MM.1S (cell line): ENCODE measurements around the gene EGLN3.

ENCODE experiments used
- DNase-seq: peaks from one replicate; pipeline ENCODE4 v3.0.0-alpha.2; 2015
- H2AFZ ChIP-seq: fragments of 300-600 bp; sonication (generic); 2 replicates; pipeline ENCODE4 v1.6.0; 2016; ENCODE audit warnings: antibody characterized with exemption, low read length
- H3F3A ChIP-seq: fragments of 300-600 bp; sonication (generic); 2 replicates; pipeline ENCODE4 v1.6.1; 2016; ENCODE audit warnings: mild to moderate bottlenecking, antibody characterized with exemption, low read length, moderate library complexity, mixed read lengths; ENCODE audit not compliant: insufficient read depth
- H3K27ac ChIP-seq: fragments of 300-600 bp; sonication (generic); 2 replicates; pipeline ENCODE4 v1.5.1; 2016; ENCODE audit warnings: mild to moderate bottlenecking, low read length
- H3K27me3 ChIP-seq: fragments of 300-600 bp; sonication (generic); replicated peaks from 2 replicates; pipeline ENCODE4 v1.6.0; 2016; ENCODE audit warnings: low read length; ENCODE audit not compliant: insufficient read depth
- H3K36me3 ChIP-seq: fragments of 300-600 bp; sonication (generic); replicated peaks from 2 replicates; pipeline ENCODE4 v1.6.1; 2016; ENCODE audit warnings: mild to moderate bottlenecking, low read length, mixed read lengths; ENCODE audit not compliant: insufficient read depth
- H3K4me1 ChIP-seq: fragments of 300-600 bp; sonication (generic); 2 replicates; pipeline ENCODE4 v1.6.1; 2016; ENCODE audit warnings: low read length, mixed read lengths
- H3K4me2 ChIP-seq: fragments of 300-600 bp; sonication (generic); 2 replicates; pipeline ENCODE4 v1.6.0; 2016; ENCODE audit warnings: low read depth, low read length
- H3K4me3 ChIP-seq: fragments of 300-600 bp; sonication (generic); 2 replicates; pipeline ENCODE4 v1.5.1; 2016; ENCODE audit warnings: low read length, mixed read lengths
- H3K79me2 ChIP-seq: fragments of 300-600 bp; sonication (generic); 2 replicates; pipeline ENCODE4 v1.6.1; 2016; ENCODE audit warnings: mixed run types, low read length, mixed read lengths
- H3K9ac ChIP-seq: fragments of 300-600 bp; sonication (generic); 2 replicates; pipeline ENCODE4 v1.6.1; 2016; ENCODE audit warnings: low read length, mixed read lengths
- H3K9me2 ChIP-seq: fragments of 300-600 bp; sonication (generic); replicated peaks from 2 replicates; pipeline ENCODE4 v1.6.1; 2016; ENCODE audit warnings: mild to moderate bottlenecking, low read length, mixed read lengths; ENCODE audit not compliant: insufficient read depth
- H3K9me3 ChIP-seq: fragments of 300-600 bp; sonication (generic); replicated peaks from 2 replicates; pipeline ENCODE4 v1.6.1; 2016; ENCODE audit warnings: mild to moderate bottlenecking, low read length, mixed read lengths; ENCODE audit not compliant: insufficient read depth
- H4K20me1 ChIP-seq: fragments of 300-600 bp; sonication (generic); 2 replicates; pipeline ENCODE4 v1.6.1; 2016; ENCODE audit warnings: mild to moderate bottlenecking, low read length, moderate library complexity, mixed read lengths; ENCODE audit not compliant: insufficient read depth
- EZH2 ChIP-seq: fragments of 300-600 bp; sonication (generic); optimal IDR thresholded peaks from 2 replicates; pipeline ENCODE3; 2017; ENCODE audit warnings: low read depth, mild to moderate bottlenecking, antibody characterized with exemption, low read length, mixed read lengths
- EZH2phosphoT487 ChIP-seq: fragments of 300-600 bp; sonication (generic); IDR thresholded peaks from 2 replicates; pipeline ENCODE4 v1.6.1; 2018; ENCODE audit warnings: antibody characterized with exemption, low read length
- TF ChIP-seq, protein P1 (sequence below): fragments of 300-600 bp; sonication (generic); IDR thresholded peaks from 2 replicates; pipeline ENCODE4 v1.5.1; 2016; ENCODE audit warnings: antibody characterized with exemption, low read length, mixed read lengths

EGLN3 gene

DNA sequence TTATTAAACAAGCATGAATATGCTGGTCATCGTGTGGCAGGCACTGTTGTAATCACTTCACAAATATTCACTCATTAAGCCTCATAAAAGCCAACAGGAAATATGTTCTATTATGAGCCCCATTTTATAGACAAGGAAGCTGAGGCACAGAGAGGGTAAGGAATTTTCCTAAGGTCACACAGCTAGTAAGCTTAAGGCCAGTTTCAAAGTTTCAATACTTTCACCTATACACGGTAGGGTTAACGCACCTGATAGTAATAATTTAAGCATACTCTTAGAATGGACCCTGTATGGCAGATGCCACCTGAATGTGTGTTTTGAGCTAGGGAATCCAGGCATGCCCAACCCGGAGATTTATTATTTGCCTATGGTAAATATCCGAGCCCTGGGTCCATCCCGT is 39.8 kb downstream of the EGLN3 start:
- Histone ChIP-seq H3K36me3 (no peaks in the 10 kb centered on the region), H3K27me3 (no peaks in the 10 kb centered on the region), H3F3A (no peaks in the 10 kb centered on the region), H3K9ac (no peak overlapping the region), H2AFZ (no peak overlapping the region), H3K27ac (no peak overlapping the region), H3K79me2 (no peaks in the 10 kb centered on the region), H3K9me2 (no peaks in the 10 kb centered on the region), H3K4me3 (no peak overlapping the region), H4K20me1 (no peaks in the 10 kb centered on the region), H3K4me1 (no peaks in the 10 kb centered on the region), H3K4me2 (no peak overlapping the region), H3K9me3 (no peaks in the 10 kb centered on the region)
- TF ChIP-seq EZH2phosphoT487, result no peak
- no peak for DNase-seq

DNA sequence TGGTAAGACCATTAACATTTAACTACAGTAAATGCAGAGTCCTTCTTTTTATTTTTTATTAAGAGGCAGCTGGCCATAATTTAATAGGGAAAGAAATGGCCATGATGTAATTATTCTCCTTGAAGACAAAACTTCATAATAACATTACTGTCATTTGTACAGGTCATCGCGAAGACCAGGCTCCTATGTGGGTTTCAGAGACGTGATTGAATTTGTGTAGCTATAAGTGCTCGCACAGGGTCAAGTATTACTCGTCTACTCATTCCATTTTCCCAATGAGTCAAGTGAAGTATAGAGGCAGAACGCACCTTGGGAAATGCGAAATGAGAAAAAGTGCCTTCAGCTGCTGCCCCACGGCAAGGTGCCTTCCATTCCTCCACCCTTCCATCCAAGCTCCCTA is 40.4 kb downstream of the EGLN3 start:
- no peak overlapping the region for H3K4me2 ChIP-seq
- H3K27ac ChIP-seq, result no peak overlapping the region
- H3F3A ChIP-seq, result no peaks in the 10 kb centered on the region
- DNase-seq, result no peak
- H3K79me2 ChIP-seq, result no peaks in the 10 kb centered on the region
- H3K4me3 ChIP-seq, result no peak overlapping the region
- no peaks in the 10 kb centered on the region for H3K36me3 ChIP-seq
- H3K4me1 ChIP-seq, result no peaks in the 10 kb centered on the region
- no peaks in the 10 kb centered on the region for H3K9me2 ChIP-seq
- H4K20me1 ChIP-seq, result no peaks in the 10 kb centered on the region
- H2AFZ ChIP-seq, result no peak overlapping the region
- H3K9ac ChIP-seq, result no peak overlapping the region
- TF ChIP-seq EZH2 (no peak), EZH2phosphoT487 (no peak)
- TF ChIP-seq, protein P1, sequence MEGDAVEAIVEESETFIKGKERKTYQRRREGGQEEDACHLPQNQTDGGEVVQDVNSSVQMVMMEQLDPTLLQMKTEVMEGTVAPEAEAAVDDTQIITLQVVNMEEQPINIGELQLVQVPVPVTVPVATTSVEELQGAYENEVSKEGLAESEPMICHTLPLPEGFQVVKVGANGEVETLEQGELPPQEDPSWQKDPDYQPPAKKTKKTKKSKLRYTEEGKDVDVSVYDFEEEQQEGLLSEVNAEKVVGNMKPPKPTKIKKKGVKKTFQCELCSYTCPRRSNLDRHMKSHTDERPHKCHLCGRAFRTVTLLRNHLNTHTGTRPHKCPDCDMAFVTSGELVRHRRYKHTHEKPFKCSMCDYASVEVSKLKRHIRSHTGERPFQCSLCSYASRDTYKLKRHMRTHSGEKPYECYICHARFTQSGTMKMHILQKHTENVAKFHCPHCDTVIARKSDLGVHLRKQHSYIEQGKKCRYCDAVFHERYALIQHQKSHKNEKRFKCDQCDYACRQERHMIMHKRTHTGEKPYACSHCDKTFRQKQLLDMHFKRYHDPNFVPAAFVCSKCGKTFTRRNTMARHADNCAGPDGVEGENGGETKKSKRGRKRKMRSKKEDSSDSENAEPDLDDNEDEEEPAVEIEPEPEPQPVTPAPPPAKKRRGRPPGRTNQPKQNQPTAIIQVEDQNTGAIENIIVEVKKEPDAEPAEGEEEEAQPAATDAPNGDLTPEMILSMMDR, result no peak
- no peaks in the 10 kb centered on the region for H3K27me3 ChIP-seq
- H3K9me3 ChIP-seq, result no peaks in the 10 kb centered on the region

DNA sequence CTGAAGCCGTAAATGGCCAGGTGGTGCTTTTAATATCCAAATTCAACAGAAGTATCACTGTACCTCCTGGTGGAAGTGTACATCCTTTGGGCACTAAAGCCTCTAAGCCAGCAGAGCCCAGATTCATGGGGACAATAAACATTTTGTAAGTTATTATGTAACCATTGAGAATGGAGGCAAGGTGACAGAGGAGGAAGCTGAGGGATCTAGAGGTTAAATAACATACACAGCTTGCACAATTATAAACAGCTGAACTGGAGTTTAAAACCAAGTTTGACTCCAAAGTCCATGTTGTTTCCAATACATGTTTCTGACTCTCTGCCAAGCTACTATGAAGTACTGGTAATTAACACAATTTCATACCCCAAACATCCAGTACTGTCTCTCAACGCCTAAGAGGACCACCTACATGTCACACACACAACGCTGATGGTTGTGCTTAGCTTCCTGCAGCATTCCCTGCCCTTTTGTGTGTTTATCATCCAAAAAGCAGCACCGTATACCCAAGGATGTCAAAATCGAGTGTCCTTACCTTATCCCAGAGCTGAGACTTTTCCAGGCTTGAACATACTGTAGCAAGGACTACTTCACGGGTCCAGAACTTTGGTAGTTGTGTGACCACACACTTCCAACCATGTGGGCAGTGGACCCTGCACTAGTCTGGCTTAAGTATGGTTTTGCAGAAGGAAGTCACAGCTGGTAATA is 41.3 kb downstream of the EGLN3 start:
- H3K4me2 ChIP-seq, result no peak overlapping the region
- H3F3A ChIP-seq, result no peaks in the 10 kb centered on the region
- TF ChIP-seq, protein P1, result no peak
- TF ChIP-seq EZH2phosphoT487 (no peak), EZH2 (no peak)
- no peak for DNase-seq
- H3K9ac ChIP-seq, result no peak overlapping the region
- no peaks in the 10 kb centered on the region for H3K4me1 ChIP-seq
- H3K4me3 ChIP-seq, result no peak overlapping the region
- no peaks in the 10 kb centered on the region for H3K9me2 ChIP-seq
- no peaks in the 10 kb centered on the region for H3K9me3 ChIP-seq
- H4K20me1 ChIP-seq, result no peaks in the 10 kb centered on the region
- H3K27me3 ChIP-seq, result no peaks in the 10 kb centered on the region
- H2AFZ ChIP-seq, result no peak overlapping the region
- no peak overlapping the region for H3K27ac ChIP-seq
- no peaks in the 10 kb centered on the region for H3K79me2 ChIP-seq
- no peaks in the 10 kb centered on the region for H3K36me3 ChIP-seq

DNA sequence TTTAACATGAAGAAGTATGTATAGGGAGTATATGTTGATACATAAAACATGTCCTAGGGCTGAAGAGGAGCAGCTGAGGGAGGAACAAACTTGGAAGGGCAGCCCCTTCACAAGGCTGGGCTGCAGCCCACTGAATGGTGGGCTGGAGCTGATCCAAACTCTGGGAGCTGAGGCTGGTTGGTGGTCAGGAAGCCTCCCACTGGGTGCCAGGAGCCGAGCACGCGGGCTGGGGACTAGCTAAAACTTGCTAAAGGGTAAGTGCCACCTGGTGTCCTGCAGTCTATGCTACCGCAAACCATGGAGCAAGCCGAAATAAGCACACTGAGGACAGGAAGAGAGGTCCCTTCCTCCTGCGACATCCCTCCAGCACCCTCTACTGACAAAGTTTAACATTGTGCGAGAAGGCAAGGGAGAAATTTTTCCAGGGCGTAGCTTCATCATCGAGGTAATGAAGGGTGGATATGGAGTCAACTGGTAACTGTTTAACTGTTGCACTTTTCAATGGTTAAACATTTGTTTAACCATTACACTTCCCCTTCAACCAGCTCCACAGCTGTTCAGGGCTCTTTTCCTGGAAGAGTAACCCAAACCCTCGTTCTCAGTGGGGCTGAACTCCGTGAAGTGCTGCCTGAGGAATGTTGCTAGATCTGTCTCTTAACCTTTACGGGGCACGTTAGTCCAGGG is 42.2 kb downstream of the EGLN3 start:
- H3K36me3 ChIP-seq, result no peaks in the 10 kb centered on the region
- no peak overlapping the region for H3K4me2 ChIP-seq
- no peaks in the 10 kb centered on the region for H3F3A ChIP-seq
- no peaks in the 10 kb centered on the region for H3K27me3 ChIP-seq
- H3K9me2 ChIP-seq, result no peaks in the 10 kb centered on the region
- H3K79me2 ChIP-seq, result no peaks in the 10 kb centered on the region
- no peak overlapping the region for H3K4me3 ChIP-seq
- H2AFZ ChIP-seq, result no peak overlapping the region
- no peaks in the 10 kb centered on the region for H3K4me1 ChIP-seq
- TF ChIP-seq, protein P1, result no peak
- H3K27ac ChIP-seq, result no peak overlapping the region
- H4K20me1 ChIP-seq, result no peaks in the 10 kb centered on the region
- no peak overlapping the region for H3K9ac ChIP-seq
- no peaks in the 10 kb centered on the region for H3K9me3 ChIP-seq
- no peak for DNase-seq
